ES-I3 (cell line): ENCODE results near the gene MARCHF5.
"Not testable (repeated sequence)": the region's sequence is repeated elsewhere in the genome, so short reads cannot be mapped to it uniquely, and the experiment has no call there.

Experiments
- H3K36me3 ChIP-seq: 2 replicates; pipeline ENCODE4 v1.6.1; 2013; ENCODE audit warnings: mild to moderate bottlenecking, low read length, control low read depth, moderate library complexity; ENCODE audit not compliant: insufficient read depth
- H3K4me1 ChIP-seq: 2 replicates; pipeline ENCODE4 v1.6.1; 2013; ENCODE audit warnings: mild to moderate bottlenecking, control low read depth, low read length; ENCODE audit not compliant: insufficient read depth
- H3K9ac ChIP-seq: 2 replicates; pipeline ENCODE4 v1.6.1; 2013; ENCODE audit warnings: low read depth, mild to moderate bottlenecking, low read length, moderate library complexity
- H3K9me3 ChIP-seq: 2 replicates; pipeline ENCODE4 v1.6.1; 2013; ENCODE audit warnings: mild to moderate bottlenecking, low read length, moderate library complexity; ENCODE audit not compliant: control insufficient read depth, insufficient read depth

MARCHF5 gene

DNA sequence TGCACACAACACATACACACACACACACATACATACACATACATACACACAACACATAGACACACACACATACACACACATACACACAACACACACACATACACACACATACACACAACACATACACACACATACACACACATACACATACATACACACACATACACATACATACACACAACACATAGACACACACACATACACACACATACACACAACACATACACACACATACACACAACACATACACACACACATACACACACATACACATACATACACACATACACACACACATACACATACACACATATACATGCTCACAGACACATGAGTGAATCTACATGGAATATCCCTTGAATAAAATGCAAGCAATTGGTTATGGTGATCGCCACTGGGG is 102.2 kb downstream of the MARCHF5 start:
- not testable (repeated sequence) for H3K9ac ChIP-seq, H3K36me3 ChIP-seq, H3K9me3 ChIP-seq, H3K4me1 ChIP-seq

DNA sequence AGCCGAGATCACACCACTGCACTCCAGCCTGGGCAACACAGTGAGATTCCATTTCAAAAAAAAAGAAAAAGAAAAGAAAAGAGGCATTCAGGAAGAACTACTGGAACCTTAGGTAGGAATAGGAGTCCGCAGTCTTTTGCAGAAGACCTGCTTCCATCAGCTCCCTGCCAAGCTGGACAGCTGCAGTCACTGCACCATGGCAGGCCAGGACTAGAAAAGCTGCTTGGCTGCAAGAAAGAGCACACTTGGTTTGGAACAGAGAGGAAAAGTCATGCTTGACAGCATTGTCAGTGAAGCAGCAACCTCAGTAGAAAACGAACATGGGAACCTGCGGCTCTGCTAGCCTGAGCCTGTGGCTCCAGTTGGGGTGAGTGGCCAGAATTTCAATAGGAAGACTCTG is 104.3 kb downstream of the MARCHF5 start:
- Histone ChIP-seq H3K9me3 (no peaks in the 10 kb centered on the region), H3K9ac (no peak overlapping the region), H3K4me1 (no peaks in the 10 kb centered on the region), H3K36me3 (no peaks in the 10 kb centered on the region)

- H3K36me3 ChIP-seq: not testable (repeated sequence)
Measured at GRCh38 chr10:92402234-92402633, 111.3 kb downstream of the MARCHF5 start.

More at GRCh38 chr10:92402234-92402633, 111.3 kb downstream of the MARCHF5 start:
- not testable (repeated sequence) for H3K4me1 ChIP-seq, H3K9ac ChIP-seq, H3K9me3 ChIP-seq
